ENCODE measurements around the gene ZNF605. TPM values are rescaled to one million over a fixed set of nuclear protein-coding genes. Genes with fewer than 3 reads are reported as not detected.
A peak's percentile ranks its signal among the peaks of the same experiment; 100 is the strongest.

ZNF605 gene
- total and polyA plus RNA-seq, 2 of the 8 experiments (the other 6 are each of a cell fraction or from before 2014, with no cell fraction given): 3.6 to 20.3 TPM

DNA sequence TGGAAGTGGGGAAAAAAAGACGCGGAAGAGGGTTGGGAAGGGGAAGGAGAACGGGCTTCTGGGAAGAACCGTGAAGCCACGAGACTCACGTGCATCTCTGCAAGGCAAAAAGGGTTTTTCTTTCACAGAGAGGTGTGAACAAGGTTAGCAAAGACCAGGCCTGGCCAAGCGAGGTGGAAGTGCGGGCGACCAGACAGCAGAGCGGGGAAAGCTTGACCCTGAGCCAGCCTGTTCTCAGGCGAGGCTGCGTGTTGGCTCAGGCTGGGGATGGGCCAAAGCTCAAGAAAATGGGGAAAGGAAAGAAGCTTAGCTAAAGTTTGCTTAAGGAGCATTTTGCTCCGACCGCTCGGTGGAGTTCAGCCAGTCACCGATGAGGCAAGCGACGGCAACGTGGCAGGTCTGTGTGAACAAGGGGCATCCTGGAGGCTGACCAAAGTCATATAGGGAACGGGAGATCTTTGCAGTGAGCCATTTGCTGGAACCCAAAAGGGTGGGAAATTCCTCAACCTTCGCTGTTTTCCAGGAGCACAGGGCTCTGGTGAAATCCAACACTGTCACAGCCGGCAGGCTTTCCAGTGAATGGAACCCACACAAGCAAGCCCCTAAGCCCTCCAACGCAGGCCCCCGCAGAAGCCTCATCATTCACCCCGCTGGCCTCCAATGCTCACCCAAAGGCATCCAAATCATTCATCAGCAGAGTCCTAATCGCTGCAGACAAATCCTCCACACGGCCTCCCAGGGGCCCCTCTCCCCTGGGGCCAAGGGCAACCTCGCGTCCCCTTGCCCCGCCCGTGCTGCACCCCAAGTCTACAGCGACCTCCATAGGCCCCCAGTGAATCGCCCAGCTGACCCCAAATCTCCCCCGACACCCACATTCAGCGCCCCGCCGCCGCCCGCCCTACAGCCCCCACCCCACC lies 754 bp downstream of the ZNF605 start:
- Histone ChIP-seq H2BK12ac (ENCODE audit: low read depth, low read length) (0 out of 2 replicates have a peak overlapping the region, but pooled peaks have one; percentile 9), H2AFZ (ENCODE audit: low read length) (no peak overlapping the region), H2BK20ac (ENCODE audit: low read length) (no peak overlapping the region), H3K36me3 (ENCODE audit: control insufficient read depth in 2 of 4, insufficient read depth in 4 of 4, low read length in 3 of 4) (peaks cover 0 to 13% (median 0%) of the 10 kb centered on the region in 4 experiments; a peak in 2 of 8 replicates), H4K5ac (ENCODE audit: insufficient read length, low read depth, low read length) (peak overlapping the region; percentile 37), H2BK120ac (replicated peaks; ENCODE audit: low read depth, low read length) (peak overlapping the region; percentile 72), H2BK15ac (ENCODE audit: low read length) (peak overlapping the region; percentile 29; the same call in 1 of the 2 replicates), H3K4me3 (ENCODE audit: extremely low read depth in 1 of 4, insufficient read depth in 2 of 4, low read depth in 3 of 4, low read length in 4 of 4) (peak overlapping the region; percentile 70 to 79 (median 77)), H4K91ac (replicated peaks; ENCODE audit: insufficient read length, low read length) (peak overlapping the region; percentile 65), H2AK5ac (ENCODE audit: low read depth, low read length) (0 out of 2 replicates have a peak overlapping the region, but pooled peaks have one; percentile 53), H3K23ac (ENCODE audit: insufficient read length) (no peak overlapping the region), H3K4ac (replicated peaks; ENCODE audit: insufficient read length, low read depth, low read length) (no peak overlapping the region), H3K79me2 (ENCODE audit: control insufficient read depth in 1 of 2, insufficient read depth in 2 of 2, low read length in 2 of 2) (peaks cover 14 to 23% of the 10 kb centered on the region in 2 experiments), H3K27ac (ENCODE audit: low read depth, low read length) (no peak overlapping the region), H3K4me1 (replicated peaks in 1 of 4; ENCODE audit: control insufficient read depth in 3 of 4, insufficient read depth in 4 of 4, low read length in 3 of 4) (peaks cover 0 to 5% (median 2%) of the 10 kb centered on the region in 4 experiments; a peak in 3 of 7 replicates), H4K20me1 (replicated peaks in 1 of 2; ENCODE audit: control insufficient read depth in 1 of 2, insufficient read depth in 2 of 2, low read length in 2 of 2) (peaks cover 0 to 8% of the 10 kb centered on the region in 2 experiments), H3K27me3 (replicated peaks in 1 of 4; ENCODE audit: control insufficient read depth in 3 of 4, extremely low read depth in 1 of 4, insufficient read depth in 3 of 4, low read length in 3 of 4) (no peaks in the 10 kb centered on the region), H3K9ac (replicated peaks in 1 of 4; ENCODE audit: extremely low read depth in 1 of 4, low read depth in 3 of 4, low read length in 3 of 4) (peak overlapping the region in 3 of 4 experiments; percentile 42 to 67 (median 58); a peak in 6 of 7 replicates), H3K4me2 (ENCODE audit: insufficient read depth in 1 of 2, low read depth in 2 of 2, low read length in 2 of 2) (peak overlapping the region; percentile 87), H3K79me1 (ENCODE audit: low read depth, low read length) (peaks cover 12% of the 10 kb centered on the region), H3K18ac (ENCODE audit: extremely low read depth, low read length) (no peak overlapping the region), H3K56ac (replicated peaks; ENCODE audit: insufficient read length, low read depth, low read length) (peak overlapping the region; percentile 46), H2BK5ac (ENCODE audit: low read depth, low read length) (no peak overlapping the region), H3K9me3 (ENCODE audit: insufficient read depth in 2 of 2, low read depth in 1 of 2, low read length in 1 of 2) (peaks cover 38 to 55% of the 10 kb centered on the region in 2 experiments), H3K14ac (ENCODE audit: insufficient read length) (no peak overlapping the region), H3K23me2 (ENCODE audit: low read depth, low read length) (peaks cover 13% of the 10 kb centered on the region), H4K8ac (ENCODE audit: extremely low read depth, insufficient read depth, low read length) (peak overlapping the region; percentile 59; the same call in 1 of the 2 replicates)
- FAIRE-seq (no peak), DNase-seq (ENCODE audit: low read depth in 1 of 2, low spot score in 2 of 2) (peak in 1 of 2 experiments; percentile 66)
- WGBS, 2 experiments (ENCODE audit: extremely low coverage in 1 of 2, insufficient coverage in 1 of 2, insufficient read length in 1 of 2, insufficient replicate concordance in 2 of 2, low coverage in 1 of 2, low lambda C conversion rate in 2 of 2, missing lambda C conversion rate in 1 of 2): 52% methylated on average over 25 of the region's 39 CpGs; no CpG with 5 or more reads in 1 of the 2 experiments
- ChIA-PET POLR2A (ENCODE audit: partially characterized antibody) (interaction anchor here (0.7 to 2.0 kb wide), 3 partner anchors 11 to 38 kb away, joined by 3 to 7 read pairs (median 3); partner anchors contain the start of gene ZNF26), CTCF (ENCODE audit: partially characterized antibody) (interaction anchor here (0.5 to 1.2 kb wide), 3 partner anchors 20 to 1841 kb away, joined by 3 to 4 read pairs (median 3); no protein-coding TSS in a partner anchor)
- TF ChIP-seq PHF8 (conservative IDR thresholded peaks at IDR 0.05; ENCODE audit: low read depth, low read length) (0 out of 2 replicates have a peak, but pooled peaks have one; percentile 34), POLR2A (IDR thresholded peaks at IDR 0.05; ENCODE audit: control extremely low read depth in 1 of 2, low read depth in 2 of 2, low read length in 2 of 2) (peak in 1 of 2 experiments; percentile 48; a peak in 1 of 3 replicates), TBP (IDR thresholded peaks at IDR 0.05; ENCODE audit: low read depth, low read length) (0 out of 2 replicates have a peak, but pooled peaks have one; percentile 35), KDM4A (IDR thresholded peaks at IDR 0.05; ENCODE audit: low read depth, low read length, severe bottlenecking) (peak; percentile 42)
- TF ChIP-seq, protein P1, sequence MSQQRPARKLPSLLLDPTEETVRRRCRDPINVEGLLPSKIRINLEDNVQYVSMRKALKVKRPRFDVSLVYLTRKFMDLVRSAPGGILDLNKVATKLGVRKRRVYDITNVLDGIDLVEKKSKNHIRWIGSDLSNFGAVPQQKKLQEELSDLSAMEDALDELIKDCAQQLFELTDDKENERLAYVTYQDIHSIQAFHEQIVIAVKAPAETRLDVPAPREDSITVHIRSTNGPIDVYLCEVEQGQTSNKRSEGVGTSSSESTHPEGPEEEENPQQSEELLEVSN (IDR thresholded peaks at IDR 0.05): peak; percentile 88
- TF ChIP-seq, protein P2, sequence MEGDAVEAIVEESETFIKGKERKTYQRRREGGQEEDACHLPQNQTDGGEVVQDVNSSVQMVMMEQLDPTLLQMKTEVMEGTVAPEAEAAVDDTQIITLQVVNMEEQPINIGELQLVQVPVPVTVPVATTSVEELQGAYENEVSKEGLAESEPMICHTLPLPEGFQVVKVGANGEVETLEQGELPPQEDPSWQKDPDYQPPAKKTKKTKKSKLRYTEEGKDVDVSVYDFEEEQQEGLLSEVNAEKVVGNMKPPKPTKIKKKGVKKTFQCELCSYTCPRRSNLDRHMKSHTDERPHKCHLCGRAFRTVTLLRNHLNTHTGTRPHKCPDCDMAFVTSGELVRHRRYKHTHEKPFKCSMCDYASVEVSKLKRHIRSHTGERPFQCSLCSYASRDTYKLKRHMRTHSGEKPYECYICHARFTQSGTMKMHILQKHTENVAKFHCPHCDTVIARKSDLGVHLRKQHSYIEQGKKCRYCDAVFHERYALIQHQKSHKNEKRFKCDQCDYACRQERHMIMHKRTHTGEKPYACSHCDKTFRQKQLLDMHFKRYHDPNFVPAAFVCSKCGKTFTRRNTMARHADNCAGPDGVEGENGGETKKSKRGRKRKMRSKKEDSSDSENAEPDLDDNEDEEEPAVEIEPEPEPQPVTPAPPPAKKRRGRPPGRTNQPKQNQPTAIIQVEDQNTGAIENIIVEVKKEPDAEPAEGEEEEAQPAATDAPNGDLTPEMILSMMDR (IDR thresholded peaks at IDR 0.05; ENCODE audit: control extremely low read depth in 1 of 3, insufficient read depth in 1 of 3, low read depth in 1 of 3, low read length in 3 of 3): no peak
